Lung (tissue), 12 donors: Measurements from ENCODE around the gene CACNG3. TPM values are rescaled to one million over a fixed set of nuclear protein-coding genes. Genes with fewer than 3 reads are reported as not detected.

ENCODE experiments used
- ATAC-seq: fragments of 200-7000 bp; cut with Tn5 transposase; one replicate; pipeline ENCODE4 v1.9.1; 2020; ENCODE audit warnings: moderate number of reproducible peaks; ENCODE audit not compliant: insufficient read depth, low FRiP score
- DNase-seq, 3 donors: peaks; one replicate each; pipeline ENCODE4 v3.0.0-alpha.2; 2013 to 2017
- H3K27ac ChIP-seq, 2 donors: one replicate each; pipeline ENCODE4 v1.5.1; 2013; ENCODE audit warnings: mild to moderate bottlenecking in 2 of 2, moderate library complexity in 2 of 2, control low read depth in 1 of 2, inconsistent platforms in 1 of 2, low read depth in 1 of 2, low read length in 1 of 2
- H3K27me3 ChIP-seq, 3 donors: one replicate each; pipeline ENCODE4 v1.5.1; 2013; ENCODE audit warnings: low read length in 2 of 3; ENCODE audit not compliant: control insufficient read depth in 3 of 3, insufficient read depth in 3 of 3
- H3K36me3 ChIP-seq, 4 donors: one replicate each; pipeline ENCODE4 v1.5.1; 2013; ENCODE audit warnings: low read length in 4 of 4, mild to moderate bottlenecking in 1 of 4, moderate library complexity in 1 of 4; ENCODE audit not compliant: control insufficient read depth in 4 of 4, insufficient read depth in 4 of 4
- H3K4me1 ChIP-seq, 5 donors: one replicate each; pipeline ENCODE4 v1.5.1; 2013; ENCODE audit warnings: low read length in 5 of 5, mild to moderate bottlenecking in 2 of 5, moderate library complexity in 1 of 5; ENCODE audit not compliant: control insufficient read depth in 5 of 5, insufficient read depth in 5 of 5
- H3K4me3 ChIP-seq: one replicate; pipeline ENCODE4 v1.5.1; 2013; ENCODE audit warnings: mild to moderate bottlenecking, control low read depth, moderate library complexity
- H3K9ac ChIP-seq, 2 donors: one replicate each; pipeline ENCODE4 v1.5.1; 2013; ENCODE audit warnings: low read length in 2 of 2, control low read depth in 1 of 2; ENCODE audit not compliant: insufficient read depth in 1 of 2
- H3K9me3 ChIP-seq, 4 donors: one replicate each; pipeline ENCODE4 v1.5.1; 2013; ENCODE audit warnings: low read length in 3 of 4, mild to moderate bottlenecking in 1 of 4, moderate library complexity in 1 of 4; ENCODE audit not compliant: control insufficient read depth in 4 of 4, insufficient read depth in 3 of 4
- WGBS, 2 donors: extraction: QIAGEN DNeasy Blood & Tissue Kit; methylation state at CpG; one replicate each; pipeline ENCODE4 v1.1.7; 2013; 5-methylcytosine and 5-hydroxymethylcytosine counted together
- polyA plus RNA-seq, 2 donors: library from polyadenylated mRNA; stranded (reverse); fragments of 200-250 nt; gene quantifications; one replicate each; pipeline ENCODE4 v1.2.1, GENCODE V29; 2013
- total RNA-seq, 2 donors: library from RNA; depleted of rRNA in 1 of 2; stranded (reverse); fragments of >200 nt in 1 of 2; gene quantifications; one replicate each; pipeline ENCODE4 v1.2.1, GENCODE V29; 2014 to 2021
- TF ChIP-seq, protein P1 (sequence below): IDR thresholded peaks from 2 replicates; pipeline ENCODE4 v1.5.1; 2012; ENCODE audit warnings: mild to moderate bottlenecking; ENCODE audit errors: control extremely low read depth, extremely low read depth
- donor health status: control.
- donor health status: control.
- donor health status: Bipolar disorder and iron deficiency.
- donor health status: healthy.
- donor health status: DM: yes; HTN: yes; CAD: no.

The CACNG3 gene
- total and polyA plus RNA-seq, 4 donors, result not detected

DNA sequence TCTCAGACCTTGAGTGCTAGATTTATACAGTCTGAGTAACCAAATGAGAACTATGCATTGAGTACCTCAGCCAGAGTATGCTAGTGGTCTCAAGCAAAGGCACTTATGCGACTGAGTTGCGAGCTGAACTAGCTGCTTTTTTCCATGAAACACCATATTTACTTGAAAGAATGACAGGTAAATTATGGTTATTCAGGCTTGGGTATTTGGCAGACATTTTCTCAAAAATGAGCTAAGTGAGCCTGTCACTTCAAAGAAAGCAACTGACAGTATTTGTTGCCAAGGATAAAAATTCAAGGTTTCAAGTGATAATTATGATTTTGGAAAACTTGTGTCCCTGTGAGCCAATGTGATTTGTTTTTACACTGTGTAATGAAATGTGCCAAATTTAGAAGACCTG lies 19.3 kb downstream of the CACNG3 start:
- Histone ChIP-seq H3K27ac (no peak overlapping the region), H3K4me3 (no peak overlapping the region), H3K36me3 (no peaks in the 10 kb centered on the region), H3K9ac (no peak overlapping the region), H3K27me3 (no peaks in the 10 kb centered on the region), H3K9me3 (peaks cover 0 to 5% (median 0%) of the 10 kb centered on the region in 4 donors), H3K4me1 (no peaks in the 10 kb centered on the region)
- DNase-seq (no peak), ATAC-seq (no peak)
- WGBS, 2 donors, result 88 to 93% methylated on average over 2 of the region's 2 CpGs
- TF ChIP-seq, protein P1, sequence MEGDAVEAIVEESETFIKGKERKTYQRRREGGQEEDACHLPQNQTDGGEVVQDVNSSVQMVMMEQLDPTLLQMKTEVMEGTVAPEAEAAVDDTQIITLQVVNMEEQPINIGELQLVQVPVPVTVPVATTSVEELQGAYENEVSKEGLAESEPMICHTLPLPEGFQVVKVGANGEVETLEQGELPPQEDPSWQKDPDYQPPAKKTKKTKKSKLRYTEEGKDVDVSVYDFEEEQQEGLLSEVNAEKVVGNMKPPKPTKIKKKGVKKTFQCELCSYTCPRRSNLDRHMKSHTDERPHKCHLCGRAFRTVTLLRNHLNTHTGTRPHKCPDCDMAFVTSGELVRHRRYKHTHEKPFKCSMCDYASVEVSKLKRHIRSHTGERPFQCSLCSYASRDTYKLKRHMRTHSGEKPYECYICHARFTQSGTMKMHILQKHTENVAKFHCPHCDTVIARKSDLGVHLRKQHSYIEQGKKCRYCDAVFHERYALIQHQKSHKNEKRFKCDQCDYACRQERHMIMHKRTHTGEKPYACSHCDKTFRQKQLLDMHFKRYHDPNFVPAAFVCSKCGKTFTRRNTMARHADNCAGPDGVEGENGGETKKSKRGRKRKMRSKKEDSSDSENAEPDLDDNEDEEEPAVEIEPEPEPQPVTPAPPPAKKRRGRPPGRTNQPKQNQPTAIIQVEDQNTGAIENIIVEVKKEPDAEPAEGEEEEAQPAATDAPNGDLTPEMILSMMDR, result no peak

DNA sequence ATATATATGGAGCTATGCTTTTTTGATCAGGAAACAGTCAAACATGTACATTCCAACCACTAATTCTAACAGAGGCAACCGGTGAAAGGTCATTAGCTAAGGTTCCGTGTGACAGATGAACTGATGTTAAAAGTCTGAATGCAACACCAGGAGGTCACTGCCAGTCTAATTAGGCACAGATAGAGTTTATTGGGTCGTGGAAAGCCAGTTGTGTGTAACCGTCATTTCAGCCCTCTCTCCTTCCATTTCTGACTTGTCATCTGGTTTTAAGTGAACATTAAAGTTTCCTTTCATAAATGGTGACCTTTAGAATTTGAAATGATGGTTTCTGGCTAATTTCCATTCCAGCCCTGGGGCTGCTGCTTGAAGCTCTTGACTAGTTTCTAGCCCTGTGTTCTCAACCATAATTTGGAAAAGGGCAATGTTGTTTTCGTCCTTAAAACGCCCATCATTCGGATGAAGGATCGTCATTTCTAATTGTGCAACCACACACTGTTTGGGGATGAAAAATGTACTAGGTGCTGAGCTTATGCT lies 23.9 kb downstream of the CACNG3 start:
- WGBS, 2 donors, result 71 to 84% methylated on average over 8 of the region's 8 CpGs
- H3K9ac ChIP-seq, result no peak overlapping the region
- ATAC-seq (no peak), DNase-seq (no peak)
- H3K27me3 ChIP-seq, result no peaks in the 10 kb centered on the region
- TF ChIP-seq, protein P1, result no peak
- no peak overlapping the region for H3K4me3 ChIP-seq
- no peaks in the 10 kb centered on the region for H3K36me3 ChIP-seq
- no peaks in the 10 kb centered on the region for H3K4me1 ChIP-seq
- H3K9me3 ChIP-seq, result peaks cover 0 to 2% (median 0%) of the 10 kb centered on the region in 4 donors
- H3K27ac ChIP-seq, result no peak overlapping the region

DNA sequence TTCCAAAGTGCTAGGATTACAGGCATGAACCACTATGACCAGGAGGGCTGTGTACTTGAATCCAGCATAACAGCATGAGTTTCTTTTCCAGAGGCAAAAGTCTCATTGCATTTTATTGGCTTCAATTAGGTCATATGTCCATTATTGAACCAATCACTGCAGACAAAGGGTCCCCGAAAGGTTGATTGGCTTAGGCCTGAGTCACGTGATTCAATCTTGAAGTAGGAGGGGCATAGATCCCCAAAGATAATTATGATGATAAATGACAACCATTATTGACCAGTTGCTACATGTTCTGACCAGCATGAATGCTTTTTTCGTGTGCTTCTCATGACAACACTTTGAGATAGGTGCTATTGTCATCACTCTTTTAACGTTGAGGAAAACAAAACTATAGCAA lies 25.3 kb downstream of the CACNG3 start:
- Histone ChIP-seq H3K27ac (no peak overlapping the region), H3K9me3 (peaks cover 0 to 2% (median 0%) of the 10 kb centered on the region in 4 donors), H3K9ac (no peak overlapping the region), H3K4me1 (no peaks in the 10 kb centered on the region), H3K4me3 (no peak overlapping the region), H3K36me3 (no peaks in the 10 kb centered on the region), H3K27me3 (no peaks in the 10 kb centered on the region)
- DNase-seq (no peak), ATAC-seq (no peak)
- TF ChIP-seq, protein P1, result no peak
- WGBS, 2 donors, result 73 to 80% methylated on average over 4 of the region's 4 CpGs

DNA sequence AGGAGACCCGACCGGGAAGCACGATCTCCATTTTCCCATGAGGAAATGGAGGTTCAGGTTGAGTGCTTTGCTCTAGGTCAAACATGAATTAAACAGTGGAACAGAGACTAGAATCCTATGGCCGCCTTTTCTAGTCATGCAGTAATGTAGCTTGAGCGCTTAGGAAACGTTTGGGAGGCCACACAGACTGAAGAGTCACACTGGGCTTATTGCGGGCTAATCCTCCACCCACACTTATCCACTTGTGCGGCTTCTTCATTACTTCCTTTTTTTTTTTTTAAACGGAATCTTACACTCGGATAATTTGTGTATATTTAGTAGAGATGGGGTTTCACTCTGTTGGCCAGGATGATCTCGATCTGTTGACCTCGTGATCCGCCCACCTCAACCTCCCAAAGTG lies 26.0 kb downstream of the CACNG3 start:
- ATAC-seq (no peak), DNase-seq (no peak)
- no peaks in the 10 kb centered on the region for H3K9me3 ChIP-seq
- H3K9ac ChIP-seq, result no peak overlapping the region
- 85 to 90% methylated on average over 13 of the region's 13 CpGs for WGBS, 2 donors
- TF ChIP-seq, protein P1, result no peak
- no peaks in the 10 kb centered on the region for H3K4me1 ChIP-seq
- H3K36me3 ChIP-seq, result no peaks in the 10 kb centered on the region
- H3K4me3 ChIP-seq, result no peak overlapping the region
- no peaks in the 10 kb centered on the region for H3K27me3 ChIP-seq
- H3K27ac ChIP-seq, result no peak overlapping the region
